ENCODE measurements around the gene EEFSEC. TPM values are rescaled to one million over a fixed set of nuclear protein-coding genes. Genes with fewer than 3 reads are reported as not detected.

EEFSEC gene
- total and polyA plus RNA-seq, 7 experiments from 2014 or later = 17.3 to 31.4 (median 18.3) TPM

DNA sequence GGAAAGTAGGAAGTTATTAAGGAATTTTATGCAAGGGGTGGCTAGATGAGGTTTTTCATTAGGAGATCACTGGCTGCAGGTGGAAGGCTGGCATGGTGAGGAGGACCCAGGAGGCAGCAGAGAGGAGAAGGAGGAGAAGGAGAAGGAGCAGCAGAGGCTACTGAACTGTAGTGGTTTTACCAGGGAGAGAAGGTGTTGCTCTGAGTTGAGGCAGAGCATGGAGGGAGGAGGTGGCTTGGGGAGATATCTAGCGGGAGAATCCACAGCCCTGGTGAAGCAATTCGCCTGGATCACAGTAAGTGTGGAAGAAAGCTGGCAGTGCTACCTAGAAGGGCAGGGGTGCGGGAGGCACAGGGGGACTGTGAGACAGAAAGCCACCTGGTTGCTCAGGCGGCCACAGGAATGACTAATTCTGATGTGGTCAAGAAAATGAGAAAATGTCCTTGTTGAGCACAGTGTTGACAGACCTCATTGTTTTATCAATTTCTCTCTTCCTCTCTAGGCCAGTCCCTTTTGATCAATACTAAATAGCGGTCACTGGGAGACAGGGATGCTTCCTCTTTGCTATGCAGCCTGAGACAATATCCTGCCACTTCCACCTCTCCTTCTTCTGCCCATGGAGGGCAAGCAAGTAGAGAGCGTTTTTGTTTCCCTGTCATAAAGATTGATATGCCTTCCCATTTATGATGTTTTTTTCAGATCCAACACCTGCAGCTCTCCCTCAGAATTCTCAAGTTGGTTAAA, 94.6 kb downstream of the EEFSEC start:
- peak overlapping the region in 2 of 9 donors; percentile 13 to 74 for H3K27ac Mint-ChIP-seq

DNA sequence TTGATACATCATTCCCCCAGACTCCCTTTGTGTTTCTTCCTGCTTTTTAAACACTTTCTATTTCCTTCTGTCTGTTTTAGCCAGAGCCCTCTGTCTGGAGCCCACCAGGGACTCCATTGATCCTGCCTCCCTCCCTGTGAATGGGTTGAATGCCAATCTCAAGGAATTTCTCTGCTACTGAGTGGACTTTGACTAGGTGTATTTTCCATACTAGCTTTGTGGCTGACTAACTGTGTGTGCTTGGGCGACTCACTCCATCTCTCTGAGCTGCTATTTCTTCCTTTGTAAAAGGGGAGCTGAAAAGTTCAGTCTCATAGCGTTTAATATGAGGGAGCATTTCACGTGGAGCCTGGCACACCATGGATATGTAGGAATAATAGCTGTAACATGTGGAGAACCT, 98.8 kb downstream of the EEFSEC start:
- Histone ChIP-seq H3K4me1 (ENCODE audit: control insufficient read depth in 2 of 2, insufficient read depth in 2 of 2, low read length in 2 of 2) (no peaks in the 10 kb centered on the region), H3K27me3 (ENCODE audit: control insufficient read depth in 2 of 2, insufficient read depth in 2 of 2, low read length in 2 of 2) (no peaks in the 10 kb centered on the region), H3K9me3 (ENCODE audit: control insufficient read depth in 2 of 3, low read length in 3 of 3) (no peaks in the 10 kb centered on the region), H3K27ac (ENCODE audit: low read depth, low read length) (no peak overlapping the region), H3K4me3 (ENCODE audit: low read length) (no peak overlapping the region), H3K36me3 (ENCODE audit: control insufficient read depth in 2 of 3, insufficient read depth in 3 of 3, low read length in 3 of 3) (peaks cover 0 to 16% (median 0%) of the 10 kb centered on the region in 3 experiments)
- no peak for ATAC-seq
- CTCF ChIA-PET = no interaction called here
- intact Hi-C loops (cut with micrococcal nuclease) = no loop called here
- POLR2A ChIA-PET = no interaction called here
- H3K4me1 Mint-ChIP-seq = peaks cover 0 to 69% (median 57%) of the 10 kb centered on the region in 7 donors
- H3K4me3 Mint-ChIP-seq = peak overlapping the region in 3 of 10 donors; percentile 17 to 51 (median 41)
- no peaks in the 10 kb centered on the region for H3K27me3 Mint-ChIP-seq
- DNase-seq = no peak
- H3K36me3 Mint-ChIP-seq = peaks cover 22 to 77% (median 53%) of the 10 kb centered on the region in 5 donors
- H3K27ac Mint-ChIP-seq = peak overlapping the region in 2 of 9 donors; percentile 30 to 35
- H3K9me3 Mint-ChIP-seq = peaks cover 0 to 11% (median 0%) of the 10 kb centered on the region in 11 donors

More for the DNA sequence above, 94.6 kb downstream of the EEFSEC start:
- CTCF ChIA-PET = no interaction called here
- H3K9me3 Mint-ChIP-seq = peaks cover 0 to 11% (median 0%) of the 10 kb centered on the region in 11 donors
- H3K4me1 Mint-ChIP-seq = peaks cover 9 to 51% (median 43%) of the 10 kb centered on the region in 7 donors
- no peaks in the 10 kb centered on the region for H3K9me3 ChIP-seq (ENCODE audit: control insufficient read depth in 2 of 3, low read length in 3 of 3)
- no peak overlapping the region for H3K4me3 ChIP-seq (ENCODE audit: low read length)
- H3K36me3 ChIP-seq (ENCODE audit: control insufficient read depth in 2 of 3, insufficient read depth in 3 of 3, low read length in 3 of 3) = peaks cover 0 to 8% (median 0%) of the 10 kb centered on the region in 3 experiments
- no peak for ATAC-seq
- no peak overlapping the region for H3K4me3 Mint-ChIP-seq
- no peaks in the 10 kb centered on the region for H3K27me3 ChIP-seq (ENCODE audit: control insufficient read depth in 2 of 2, insufficient read depth in 2 of 2, low read length in 2 of 2)
- peaks cover 0 to 10% of the 10 kb centered on the region in 2 donors for H3K4me1 ChIP-seq (ENCODE audit: control insufficient read depth in 2 of 2, insufficient read depth in 2 of 2, low read length in 2 of 2)
- POLR2A ChIA-PET = no interaction called here
- H3K36me3 Mint-ChIP-seq = peaks cover 25 to 71% (median 53%) of the 10 kb centered on the region in 5 donors
- H3K27me3 Mint-ChIP-seq = no peaks in the 10 kb centered on the region
- intact Hi-C loops (cut with micrococcal nuclease) = no loop called here
- H3K27ac ChIP-seq (ENCODE audit: low read depth, low read length) = no peak overlapping the region
- DNase-seq = no peak

DNA sequence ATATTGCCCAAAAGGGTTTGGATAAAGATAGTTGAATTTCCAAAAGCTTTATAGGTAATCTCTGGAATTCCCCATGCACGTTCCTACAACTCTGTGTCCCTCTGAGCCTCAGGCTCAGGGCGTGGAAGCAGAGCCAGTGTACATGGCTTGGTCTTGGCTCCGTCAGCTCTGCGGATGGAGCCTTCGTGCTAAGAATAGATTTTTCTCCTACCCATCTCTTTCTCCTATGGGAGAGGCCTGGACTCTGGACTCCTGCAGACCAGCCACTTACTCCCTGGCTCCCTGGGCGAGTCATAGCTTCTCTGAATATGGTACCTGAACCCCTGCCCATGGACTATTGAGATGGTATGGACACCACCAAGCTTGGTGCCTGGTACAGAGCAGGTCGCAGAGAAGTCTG, 99.9 kb downstream of the EEFSEC start:
- Histone ChIP-seq H3K9me3 (ENCODE audit: control insufficient read depth in 2 of 3, low read length in 3 of 3) (no peaks in the 10 kb centered on the region), H3K36me3 (ENCODE audit: control insufficient read depth in 2 of 3, insufficient read depth in 3 of 3, low read length in 3 of 3) (peaks cover 0 to 9% (median 0%) of the 10 kb centered on the region in 3 experiments), H3K4me3 (ENCODE audit: low read length) (no peak overlapping the region), H3K4me1 (ENCODE audit: control insufficient read depth in 2 of 2, insufficient read depth in 2 of 2, low read length in 2 of 2) (no peaks in the 10 kb centered on the region), H3K27me3 (ENCODE audit: control insufficient read depth in 2 of 2, insufficient read depth in 2 of 2, low read length in 2 of 2) (no peaks in the 10 kb centered on the region), H3K27ac (ENCODE audit: low read depth, low read length) (no peak overlapping the region)
- intact Hi-C loops (cut with micrococcal nuclease) = no loop called here
- Mint-ChIP-seq H3K4me1 (peaks cover 0 to 71% (median 62%) of the 10 kb centered on the region in 7 donors), H3K36me3 (peaks cover 15 to 76% (median 53%) of the 10 kb centered on the region in 5 donors), H3K9me3 (peaks cover 0 to 11% (median 0%) of the 10 kb centered on the region in 11 donors), H3K4me3 (no peak overlapping the region), H3K27me3 (no peaks in the 10 kb centered on the region), H3K27ac (peak overlapping the region in 2 of 9 donors; percentile 3 to 89)
- POLR2A ChIA-PET = no interaction called here
- CTCF ChIA-PET = no interaction called here
- DNase-seq (no peak), ATAC-seq (no peak)

GRCh38 chr3:128254066-128254590, 100.8 kb downstream of the EEFSEC start:
- H3K9me3 Mint-ChIP-seq = peaks cover 0 to 11% (median 0%) of the 10 kb centered on the region in 11 donors
- H3K4me3 Mint-ChIP-seq = no peak overlapping the region
- Histone ChIP-seq H3K27me3 (ENCODE audit: control insufficient read depth in 2 of 2, insufficient read depth in 2 of 2, low read length in 2 of 2) (no peaks in the 10 kb centered on the region), H3K36me3 (ENCODE audit: control insufficient read depth in 2 of 3, insufficient read depth in 3 of 3, low read length in 3 of 3) (peaks cover 0 to 9% (median 0%) of the 10 kb centered on the region in 3 experiments), H3K4me3 (ENCODE audit: low read length) (no peak overlapping the region), H3K9me3 (ENCODE audit: control insufficient read depth in 2 of 3, low read length in 3 of 3) (peaks cover 0 to 4% (median 0%) of the 10 kb centered on the region in 3 experiments), H3K27ac (ENCODE audit: low read depth, low read length) (no peak overlapping the region), H3K4me1 (ENCODE audit: control insufficient read depth in 2 of 2, insufficient read depth in 2 of 2, low read length in 2 of 2) (no peaks in the 10 kb centered on the region)
- ATAC-seq (no peak), DNase-seq (no peak)
- H3K36me3 Mint-ChIP-seq = peaks cover 15 to 78% (median 49%) of the 10 kb centered on the region in 5 donors
- no peaks in the 10 kb centered on the region for H3K27me3 Mint-ChIP-seq
- ChIA-PET POLR2A (no interaction called here), CTCF (no interaction called here)
- peak overlapping the region in 3 of 9 donors; percentile 45 to 84 (median 54) for H3K27ac Mint-ChIP-seq
- peaks cover 0 to 69% (median 62%) of the 10 kb centered on the region in 7 donors for H3K4me1 Mint-ChIP-seq
- intact Hi-C loops (cut with micrococcal nuclease) = no loop called here

DNA sequence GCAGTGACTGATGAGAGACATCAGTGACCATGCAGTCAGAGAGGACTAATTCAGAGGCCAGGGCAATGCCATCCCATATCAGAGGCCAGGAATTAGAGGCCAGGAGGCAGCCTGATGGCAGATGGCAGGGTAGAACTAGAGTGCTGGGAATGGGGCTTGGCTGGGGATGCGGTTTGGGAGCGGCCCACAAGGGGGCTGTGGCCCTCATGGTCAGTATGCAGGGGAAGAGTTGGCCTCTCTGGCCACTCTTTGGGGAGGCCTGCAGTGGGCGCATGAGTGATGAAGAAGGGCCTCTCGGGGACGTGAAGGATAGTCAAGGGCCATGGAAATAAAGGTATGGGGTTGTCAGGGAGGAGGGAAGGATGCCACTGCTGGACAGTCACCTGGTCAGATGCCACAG, 101.7 kb downstream of the EEFSEC start:
- DNase-seq = no peak
- intact Hi-C loops (cut with micrococcal nuclease) = loop anchor here in 1 of 2 donors (5.0 kb wide), 1 partner anchor 1212 kb away; no protein-coding TSS in a partner anchor
- no peak for ATAC-seq
- no peaks in the 10 kb centered on the region for H3K27me3 ChIP-seq (ENCODE audit: control insufficient read depth in 2 of 2, insufficient read depth in 2 of 2, low read length in 2 of 2)
- POLR2A ChIA-PET = no interaction called here
- H3K4me1 Mint-ChIP-seq = peaks cover 0 to 60% (median 54%) of the 10 kb centered on the region in 7 donors
- CTCF ChIA-PET = no interaction called here
- peaks cover 0 to 16% (median 7%) of the 10 kb centered on the region in 11 donors for H3K9me3 Mint-ChIP-seq
- H3K27me3 Mint-ChIP-seq = no peaks in the 10 kb centered on the region
- no peak overlapping the region for H3K4me3 Mint-ChIP-seq
- no peaks in the 10 kb centered on the region for H3K4me1 ChIP-seq (ENCODE audit: control insufficient read depth in 2 of 2, insufficient read depth in 2 of 2, low read length in 2 of 2)
- H3K27ac Mint-ChIP-seq = peak overlapping the region in 2 of 9 donors; percentile 54 to 87
- peaks cover 20 to 77% (median 48%) of the 10 kb centered on the region in 5 donors for H3K36me3 Mint-ChIP-seq
- H3K4me3 ChIP-seq (ENCODE audit: low read length) = no peak overlapping the region
- peaks cover 0 to 10% (median 0%) of the 10 kb centered on the region in 3 experiments for H3K9me3 ChIP-seq (ENCODE audit: control insufficient read depth in 2 of 3, low read length in 3 of 3)
- H3K27ac ChIP-seq (ENCODE audit: low read depth, low read length) = no peak overlapping the region
- peaks cover 0 to 9% (median 0%) of the 10 kb centered on the region in 3 experiments for H3K36me3 ChIP-seq (ENCODE audit: control insufficient read depth in 2 of 3, insufficient read depth in 3 of 3, low read length in 3 of 3)

GRCh38 chr3:128256131-128256530, 102.8 kb downstream of the EEFSEC start:
- Histone ChIP-seq H3K4me1 (ENCODE audit: control insufficient read depth in 2 of 2, insufficient read depth in 2 of 2, low read length in 2 of 2) (no peaks in the 10 kb centered on the region), H3K27me3 (ENCODE audit: control insufficient read depth in 2 of 2, insufficient read depth in 2 of 2, low read length in 2 of 2) (no peaks in the 10 kb centered on the region), H3K36me3 (ENCODE audit: control insufficient read depth in 2 of 3, insufficient read depth in 3 of 3, low read length in 3 of 3) (peaks cover 0 to 9% (median 0%) of the 10 kb centered on the region in 3 experiments), H3K9me3 (ENCODE audit: control insufficient read depth in 2 of 3, low read length in 3 of 3) (peaks cover 0 to 15% (median 4%) of the 10 kb centered on the region in 3 experiments), H3K4me3 (ENCODE audit: low read length) (no peak overlapping the region), H3K27ac (ENCODE audit: low read depth, low read length) (no peak overlapping the region)
- H3K27ac Mint-ChIP-seq = peak overlapping the region in 2 of 9 donors; percentile 4 to 6
- CTCF ChIA-PET = no interaction called here
- peaks cover 0 to 50% (median 46%) of the 10 kb centered on the region in 7 donors for H3K4me1 Mint-ChIP-seq
- H3K27me3 Mint-ChIP-seq = no peaks in the 10 kb centered on the region
- no peak overlapping the region for H3K4me3 Mint-ChIP-seq
- POLR2A ChIA-PET = no interaction called here
- intact Hi-C loops (cut with micrococcal nuclease) = loop anchor here in 1 of 2 donors (5.0 kb wide), 1 partner anchor 1211 kb away; no protein-coding TSS in a partner anchor
- H3K36me3 Mint-ChIP-seq = peaks cover 14 to 76% (median 46%) of the 10 kb centered on the region in 5 donors
- peaks cover 0 to 24% (median 9%) of the 10 kb centered on the region in 11 donors for H3K9me3 Mint-ChIP-seq
- no peak for DNase-seq
- ATAC-seq = no peak
